SK-N-SH (cell line): Measurements from ENCODE around the gene UNC13D. TPM values are rescaled to one million over a fixed set of nuclear protein-coding genes. Genes with fewer than 3 reads are reported as not detected.

ENCODE experiments used
- CTCF ChIA-PET: fragments of 300-600, 350-600 bp; formaldehyde crosslinking; extraction: SDS; loops from one replicate; lab custom pipeline; 2021; lab: Yijun Ruan, JAX
- POLR2A ChIA-PET: fragments of 350-600 bp; sonication (Branson Sonifier 250); formaldehyde crosslinking; extraction: SDS; loops from one replicate; lab custom pipeline; 2020; ENCODE audit warnings: antibody characterized with exemption, inconsistent platforms; lab: Yijun Ruan, JAX
- DNase-seq: peaks from one replicate; pipeline ENCODE4 v3.0.0; 2012
- H2AFZ ChIP-seq: fragments of 200-600 bp; sonication (generic); 2 replicates; pipeline ENCODE4 v1.8.1; 2016; ENCODE audit warnings: antibody characterized with exemption, mild to moderate bottlenecking, low read depth
- H3F3A ChIP-seq: fragments of 200-600 bp; sonication (generic); replicated peaks from 2 replicates; pipeline ENCODE3; 2016; ENCODE audit warnings: antibody characterized with exemption, mild to moderate bottlenecking; ENCODE audit not compliant: insufficient read depth
- H3K27ac ChIP-seq, 2 experiments: fragments of 200-500 bp in 1 of 2; fragments of 200-600 bp in 1 of 2; sonication (Bioruptor generic) in 1 of 2; sonication (generic), shearing (Covaris generic) in 1 of 2; 2 replicates each; pipeline versions ENCODE4 v1.5.1 to v1.6.1; 2014 to 2016; ENCODE audit warnings: low read depth in 2 of 2, inconsistent platforms in 1 of 2, low read length in 1 of 2, mild to moderate bottlenecking in 1 of 2, mixed read lengths in 1 of 2
- H3K27me3 ChIP-seq: fragments of 200-600 bp; sonication (generic), shearing (Covaris generic); 2 replicates; pipeline ENCODE4 v1.6.1; 2016; ENCODE audit warnings: mixed run types; ENCODE audit not compliant: insufficient read depth
- H3K36me3 ChIP-seq, 2 experiments: fragments of 200-500 bp in 1 of 2; fragments of 200-600 bp in 1 of 2; sonication (Bioruptor generic) in 1 of 2; sonication (generic) in 1 of 2; replicated peaks in 1 of 2; 2 replicates each; pipeline versions ENCODE3 to v1.5.1; 2014 to 2016; ENCODE audit warnings: low read length in 1 of 2, mild to moderate bottlenecking in 1 of 2; ENCODE audit not compliant: insufficient read depth in 2 of 2, control insufficient read depth in 1 of 2
- H3K4me1 ChIP-seq, 2 experiments: fragments of 200-500 bp in 1 of 2; fragments of 200-600 bp in 1 of 2; sonication (Bioruptor generic) in 1 of 2; sonication (generic), shearing (Covaris generic) in 1 of 2; 2 replicates each; pipeline versions ENCODE4 v1.5.1 to v1.6.1; 2014 to 2016; ENCODE audit warnings: low read depth in 1 of 2, low read length in 1 of 2, mixed run types in 1 of 2; ENCODE audit not compliant: insufficient read depth in 2 of 2, control insufficient read depth in 1 of 2
- H3K4me2 ChIP-seq: fragments of 200-600 bp; sonication (generic), shearing (Covaris generic); 2 replicates; pipeline ENCODE4 v1.6.1; 2017; ENCODE audit warnings: mixed run types
- H3K4me3 ChIP-seq, 2 experiments: fragments of 200-500 bp in 1 of 2; fragments of 200-600 bp in 1 of 2; sonication (Bioruptor generic) in 1 of 2; sonication (generic), shearing (Covaris generic) in 1 of 2; 2 replicates each; pipeline versions ENCODE4 v1.5.1 to v1.8.1; 2014 to 2016; ENCODE audit warnings: low read depth in 2 of 2, inconsistent platforms in 1 of 2, low read length in 1 of 2, mild to moderate bottlenecking in 1 of 2, mixed read lengths in 1 of 2, moderate library complexity in 1 of 2
- H3K79me2 ChIP-seq: fragments of 200-600 bp; sonication (generic); 2 replicates; pipeline ENCODE4 v1.8.1; 2017; ENCODE audit warnings: mild to moderate bottlenecking; ENCODE audit not compliant: insufficient read depth
- H3K9ac ChIP-seq: fragments of 200-600 bp; sonication (generic); 2 replicates; pipeline ENCODE4 v1.6.1; 2017; ENCODE audit warnings: mixed run types
- H3K9me2 ChIP-seq: fragments of 200-600 bp; sonication (generic); 2 replicates; pipeline ENCODE4 v1.6.1; 2017; ENCODE audit warnings: mixed run types
- H3K9me3 ChIP-seq: fragments of 200-600 bp; sonication (generic); 2 replicates; pipeline ENCODE4 v1.6.1; 2017; ENCODE audit warnings: mixed run types, mild to moderate bottlenecking, moderate library complexity
- H4K20me1 ChIP-seq: fragments of 200-600 bp; sonication (generic); 2 replicates; pipeline ENCODE4 v1.6.1; 2017; ENCODE audit warnings: mild to moderate bottlenecking, mixed run types; ENCODE audit not compliant: insufficient read depth
- CHD2 ChIP-seq: fragments of 150-350 bp; IDR thresholded peaks from 2 replicates; pipeline ENCODE4 v1.6.1; 2018; ENCODE audit warnings: low read length; ENCODE audit not compliant: partially characterized antibody
- ELF1 ChIP-seq: IDR thresholded peaks from 2 replicates; pipeline ENCODE4 v1.4.0; 2012
- EZH2phosphoT487 ChIP-seq: fragments of 200-600 bp; sonication (generic); IDR thresholded peaks from 2 replicates; pipeline ENCODE4 v1.6.1; 2017; ENCODE audit warnings: low read depth, mixed run types, mild to moderate bottlenecking, antibody characterized with exemption, moderate library complexity, borderline replicate concordance
- FOXJ3 ChIP-seq: sonication (generic); formaldehyde crosslinking; IDR thresholded peaks from 2 replicates; pipeline ENCODE4 v1.5.1; 2020; ENCODE audit warnings: mild to moderate bottlenecking, missing genetic modification reagents
- FOXM1 ChIP-seq: IDR thresholded peaks from 2 replicates; pipeline ENCODE4 v1.4.0; 2012; ENCODE audit warnings: low read depth, mild to moderate bottlenecking
- IRF3 ChIP-seq: fragments of 150-350 bp; IDR thresholded peaks from 2 replicates; pipeline ENCODE4 v1.6.1; 2016; ENCODE audit warnings: mild to moderate bottlenecking, low read depth, low read length
- MEF2A ChIP-seq: IDR thresholded peaks from 2 replicates; pipeline ENCODE4 v1.4.0; 2012; ENCODE audit warnings: low read depth, borderline replicate concordance
- MXI1 ChIP-seq: IDR thresholded peaks from 2 replicates; pipeline ENCODE4 v1.6.1; 2012; ENCODE audit warnings: mild to moderate bottlenecking, low read depth, low read length, improper control_type of control experiment
- NFIC ChIP-seq: IDR thresholded peaks from 2 replicates; pipeline ENCODE4 v1.4.0; 2012; ENCODE audit warnings: borderline replicate concordance
- NRF1 ChIP-seq: IDR thresholded peaks from 2 replicates; pipeline ENCODE4 v1.6.1; 2012; ENCODE audit warnings: low read depth, mild to moderate bottlenecking, low read length
- RCOR1 ChIP-seq: fragments of 150-350 bp; IDR thresholded peaks from 2 replicates; pipeline ENCODE4 v1.6.1; 2017; ENCODE audit warnings: antibody characterized with exemption, low read length
- SIN3A ChIP-seq: IDR thresholded peaks from 2 replicates; pipeline ENCODE4 v1.6.1; 2012; ENCODE audit warnings: low read depth, mild to moderate bottlenecking, low read length, moderate library complexity, borderline replicate concordance
- TAF1 ChIP-seq: IDR thresholded peaks from 2 replicates; pipeline ENCODE4 v1.6.1; 2012; ENCODE audit warnings: low read depth, mild to moderate bottlenecking, low read length, moderate library complexity, borderline replicate concordance
- TCF12 ChIP-seq: IDR thresholded peaks from 2 replicates; pipeline ENCODE4 v1.4.0; 2012
- USF2 ChIP-seq: fragments of 150-350 bp; IDR thresholded peaks from 2 replicates; pipeline ENCODE4 v1.6.1; 2017; ENCODE audit warnings: antibody characterized with exemption, low read length, low read depth, borderline replicate concordance
- WGBS: methylation state at CpG from one replicate; pipeline ENCODE4 v1.1.6; 2017; ENCODE audit warnings: low lambda C conversion rate; 5-methylcytosine and 5-hydroxymethylcytosine counted together
- polyA plus RNA-seq, 3 experiments: library from polyadenylated mRNA; depleted of rRNA; stranded (reverse); fragments of >200 nt; gene quantifications; 2 replicates each; pipeline ENCODE4 v1.2.3, GENCODE V29; 2012
- TF ChIP-seq, protein P1 (sequence below): IDR thresholded peaks from 2 replicates; pipeline ENCODE4 v1.4.0; 2012; ENCODE audit warnings: low read depth, borderline replicate concordance
- TF ChIP-seq, protein P2 (sequence below): IDR thresholded peaks from 2 replicates; pipeline ENCODE4; 2012
- TF ChIP-seq, protein P3 (sequence below): IDR thresholded peaks from 2 replicates; pipeline ENCODE4 v1.4.0; 2012; ENCODE audit warnings: low read depth, borderline replicate concordance

Gene UNC13D
- polyA plus RNA-seq, 1 of the 3 experiments (the other 2 are of a cell fraction) = 0.99 TPM

- ChIA-PET POLR2A (interaction anchor here (1.0 to 1.5 kb wide), 3 partner anchors 13 to 49 kb away, joined by 3 to 4 read pairs (median 3); no protein-coding TSS in a partner anchor), CTCF (interaction anchor here (0.9 to 16.0 kb wide), 6 partner anchors 12 to 113 kb away, joined by 3 to 214 read pairs (median 16); partner anchors contain the start of genes MRPL38 and TRIM47)
- Histone ChIP-seq H3K9me3 (no peaks in the 10 kb centered on the region), H3K9me2 (no peaks in the 10 kb centered on the region), H2AFZ (no peak overlapping the region), H3K4me3 (no peak overlapping the region), H3K27ac (no peak overlapping the region), H3K79me2 (peaks cover 32% of the 10 kb centered on the region), H3K27me3 (no peaks in the 10 kb centered on the region), H3K4me1 (peaks cover 9 to 13% of the 10 kb centered on the region in 2 experiments; a peak in 3 of 4 replicates), H3K9ac (no peak overlapping the region), H3K4me2 (no peak overlapping the region), H3F3A (peaks cover 28% of the 10 kb centered on the region), H4K20me1 (no peaks in the 10 kb centered on the region), H3K36me3 (peaks cover 0 to 18% of the 10 kb centered on the region in 2 experiments)
- 95% methylated on average over 11 of the region's 16 CpGs for WGBS
- DNase-seq = no peak
- TF ChIP-seq CHD2 = no peak
- no peak for TF ChIP-seq RCOR1
- TF ChIP-seq TAF1 = no peak
- TF ChIP-seq NFIC = no peak
Measured at GRCh38 chr17:75892556-75893224, 48.5 kb upstream of the UNC13D start.

DNA sequence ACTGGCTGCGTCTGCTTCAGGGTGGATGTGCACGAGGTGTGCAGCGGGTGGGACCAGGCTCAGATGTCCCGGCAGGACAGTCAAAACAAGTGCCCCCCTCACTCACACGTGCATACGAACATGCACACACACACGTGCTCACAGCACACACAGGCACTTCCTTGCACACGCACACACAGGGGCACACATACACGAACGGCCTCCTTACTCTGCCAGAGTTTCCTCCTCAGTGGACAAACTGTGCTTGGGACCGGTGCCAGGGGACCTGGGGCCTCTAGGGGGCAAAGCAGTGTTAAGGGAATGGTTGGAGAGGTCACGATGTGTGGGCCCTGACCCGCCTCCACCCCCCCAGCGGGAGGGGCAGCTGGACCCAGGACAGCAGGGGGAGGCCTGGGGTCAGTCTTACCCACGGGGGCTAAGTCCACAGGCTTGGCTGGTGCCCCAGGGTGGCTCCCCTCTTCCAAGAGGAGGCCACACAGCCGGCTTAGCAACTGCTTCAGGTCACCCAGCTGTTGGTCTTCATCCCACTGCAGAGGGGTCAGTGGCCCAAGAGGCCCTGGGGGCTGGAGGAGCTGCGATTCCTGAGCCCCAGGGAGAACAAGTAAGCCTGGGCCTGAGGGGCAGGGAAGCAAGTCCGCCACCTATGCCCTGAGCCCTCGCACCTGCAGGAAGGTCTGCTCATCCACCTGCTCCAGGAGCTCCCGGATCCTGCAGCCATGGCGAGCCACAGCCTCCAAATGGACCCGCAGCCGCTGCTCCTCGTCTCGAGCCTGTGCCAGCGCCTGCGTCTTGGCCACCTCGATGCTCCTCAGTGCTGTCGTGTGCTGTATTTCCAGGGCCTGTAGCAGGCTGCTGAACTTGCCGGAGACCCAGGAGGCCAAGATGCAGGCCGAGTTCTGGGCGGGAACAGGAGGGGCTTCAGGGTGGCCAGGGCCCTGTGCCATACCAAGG is 47.7 kb upstream of the UNC13D start:
- Histone ChIP-seq H2AFZ (no peak overlapping the region), H3K9ac (no peak overlapping the region), H3K9me3 (no peaks in the 10 kb centered on the region), H3K4me1 (peaks cover 9 to 11% of the 10 kb centered on the region in 2 experiments; a peak in 3 of 4 replicates), H3F3A (peaks cover 21% of the 10 kb centered on the region), H3K36me3 (peaks cover 0 to 15% of the 10 kb centered on the region in 2 experiments), H3K4me3 (no peak overlapping the region), H4K20me1 (no peaks in the 10 kb centered on the region), H3K4me2 (no peak overlapping the region), H3K9me2 (no peaks in the 10 kb centered on the region), H3K27ac (no peak overlapping the region), H3K27me3 (no peaks in the 10 kb centered on the region), H3K79me2 (peaks cover 32% of the 10 kb centered on the region)
- POLR2A ChIA-PET = interaction anchor here (1.2 kb wide), 1 partner anchor 48 kb away, joined by 3 read pairs; no protein-coding TSS in a partner anchor
- WGBS = 95% methylated on average over 28 of the region's 32 CpGs
- DNase-seq = no peak
- CTCF ChIA-PET = interaction anchor here (1.0 to 16.0 kb wide), 5 partner anchors 13 to 114 kb away, joined by 5 to 214 read pairs (median 24); partner anchors contain the start of genes MRPL38 and TRIM47
- TF ChIP-seq, protein P1, sequence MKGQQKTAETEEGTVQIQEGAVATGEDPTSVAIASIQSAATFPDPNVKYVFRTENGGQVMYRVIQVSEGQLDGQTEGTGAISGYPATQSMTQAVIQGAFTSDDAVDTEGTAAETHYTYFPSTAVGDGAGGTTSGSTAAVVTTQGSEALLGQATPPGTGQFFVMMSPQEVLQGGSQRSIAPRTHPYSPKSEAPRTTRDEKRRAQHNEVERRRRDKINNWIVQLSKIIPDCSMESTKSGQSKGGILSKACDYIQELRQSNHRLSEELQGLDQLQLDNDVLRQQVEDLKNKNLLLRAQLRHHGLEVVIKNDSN = no peak
- TF ChIP-seq EZH2phosphoT487 = no peak
- TF ChIP-seq MXI1 = no peak
- TF ChIP-seq SIN3A = no peak
- TF ChIP-seq FOXJ3 (CRISPR knock-in tag) = no peak
- TF ChIP-seq IRF3 = no peak
- TF ChIP-seq NFIC = no peak
- TF ChIP-seq NRF1 = no peak
- TF ChIP-seq, protein P2, sequence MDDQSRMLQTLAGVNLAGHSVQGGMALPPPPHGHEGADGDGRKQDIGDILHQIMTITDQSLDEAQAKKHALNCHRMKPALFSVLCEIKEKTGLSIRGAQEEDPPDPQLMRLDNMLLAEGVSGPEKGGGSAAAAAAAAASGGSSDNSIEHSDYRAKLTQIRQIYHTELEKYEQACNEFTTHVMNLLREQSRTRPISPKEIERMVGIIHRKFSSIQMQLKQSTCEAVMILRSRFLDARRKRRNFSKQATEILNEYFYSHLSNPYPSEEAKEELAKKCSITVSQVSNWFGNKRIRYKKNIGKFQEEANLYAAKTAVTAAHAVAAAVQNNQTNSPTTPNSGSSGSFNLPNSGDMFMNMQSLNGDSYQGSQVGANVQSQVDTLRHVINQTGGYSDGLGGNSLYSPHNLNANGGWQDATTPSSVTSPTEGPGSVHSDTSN = no peak
- no peak for TF ChIP-seq ELF1
- no peak for TF ChIP-seq USF2
- TF ChIP-seq FOXM1 = no peak
- TF ChIP-seq, protein P3, sequence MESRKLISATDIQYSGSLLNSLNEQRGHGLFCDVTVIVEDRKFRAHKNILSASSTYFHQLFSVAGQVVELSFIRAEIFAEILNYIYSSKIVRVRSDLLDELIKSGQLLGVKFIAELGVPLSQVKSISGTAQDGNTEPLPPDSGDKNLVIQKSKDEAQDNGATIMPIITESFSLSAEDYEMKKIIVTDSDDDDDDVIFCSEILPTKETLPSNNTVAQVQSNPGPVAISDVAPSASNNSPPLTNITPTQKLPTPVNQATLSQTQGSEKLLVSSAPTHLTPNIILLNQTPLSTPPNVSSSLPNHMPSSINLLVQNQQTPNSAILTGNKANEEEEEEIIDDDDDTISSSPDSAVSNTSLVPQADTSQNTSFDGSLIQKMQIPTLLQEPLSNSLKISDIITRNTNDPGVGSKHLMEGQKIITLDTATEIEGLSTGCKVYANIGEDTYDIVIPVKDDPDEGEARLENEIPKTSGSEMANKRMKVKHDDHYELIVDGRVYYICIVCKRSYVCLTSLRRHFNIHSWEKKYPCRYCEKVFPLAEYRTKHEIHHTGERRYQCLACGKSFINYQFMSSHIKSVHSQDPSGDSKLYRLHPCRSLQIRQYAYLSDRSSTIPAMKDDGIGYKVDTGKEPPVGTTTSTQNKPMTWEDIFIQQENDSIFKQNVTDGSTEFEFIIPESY = no peak
- no peak for TF ChIP-seq TCF12
- no peak for TF ChIP-seq MEF2A
